HepG2 (cell line): ENCODE measurements around the gene ISG20L2. TPM values are rescaled to one million over a fixed set of nuclear protein-coding genes. Genes with fewer than 3 reads are reported as not detected.
A peak's percentile ranks its signal among the peaks of the same experiment; 100 is the strongest.

Experiments used
- ATAC-seq: fragments of 200-7000 bp; cut with Tn5 transposase; 3 replicates; pipeline ENCODE4 v1.9.1; 2020; ENCODE audit warnings: mild to moderate bottlenecking, moderate library complexity
- BruUV-seq: library from RNA; stranded (reverse); fragments of 400-500 nt; replicated peaks from 2 replicates; lab custom pipeline; 2021; lab: Mats Ljungman, UMichigan
- CTCF ChIA-PET: fragments of 300-600 bp; formaldehyde crosslinking; extraction: SDS; loops from one replicate; lab custom pipeline; 2021; ENCODE audit warnings: low total read pairs, inconsistent platforms, low intra/inter-chr PET ratio; lab: Yijun Ruan, JAX
- POLR2A ChIA-PET: fragments of 350-600 bp; sonication (Branson Sonifier 250); formaldehyde crosslinking; loops from one replicate; lab custom pipeline; 2020; ENCODE audit warnings: antibody characterized with exemption, inconsistent platforms; lab: Yijun Ruan, JAX
- DNase-seq: peaks from one replicate; pipeline ENCODE4 v3.0.0-alpha.2; 2015; ENCODE audit warnings: low spot score
- FAIRE-seq: peaks from 3 replicates; lab custom pipeline; 2011; peaks lifted over from hg19 to GRCh38; lab: Jason Lieb, UNC
- H2AFZ ChIP-seq: one replicate; pipeline ENCODE4 v1.6.1; 2011; ENCODE audit warnings: low read length, inconsistent platforms
- H3K27ac ChIP-seq: fragments of 300-600 bp; 3 replicates; pipeline ENCODE4 v1.8.0; 2011; ENCODE audit warnings: mixed run types, mild to moderate bottlenecking, mixed read lengths, low read length, inconsistent platforms; ENCODE audit not compliant: insufficient read depth; ENCODE audit errors: extremely low read length
- H3K27me3 ChIP-seq, 2 experiments: fragments of 200-600 bp in 1 of 2; 2 replicates in 1 of 2; 3 replicates in 1 of 2; pipeline versions ENCODE4 v1.6.0 to v1.8.0; 2011; ENCODE audit warnings: low read length in 2 of 2, mild to moderate bottlenecking in 2 of 2, moderate library complexity in 2 of 2, inconsistent platforms in 1 of 2; ENCODE audit not compliant: insufficient read depth in 2 of 2, control insufficient read depth in 1 of 2
- H3K36me3 ChIP-seq, 2 experiments: fragments of 200-600 bp in 1 of 2; replicated peaks in 1 of 2; 2 replicates in 1 of 2; 3 replicates in 1 of 2; pipeline versions ENCODE4 v1.5.1 to v1.8.0; 2011; ENCODE audit warnings: low read length in 2 of 2, inconsistent platforms in 1 of 2; ENCODE audit not compliant: insufficient read depth in 2 of 2, control insufficient read depth in 1 of 2
- H3K4me1 ChIP-seq: 2 replicates; pipeline ENCODE4 v1.5.1; 2012; ENCODE audit warnings: low read length, inconsistent platforms; ENCODE audit not compliant: insufficient read depth
- H3K4me2 ChIP-seq: 2 replicates; pipeline ENCODE4 v1.6.0; 2011; ENCODE audit warnings: low read depth, low read length, inconsistent platforms
- H3K4me3 ChIP-seq, 3 experiments: fragments of 200-600 bp in 1 of 3; sonication (generic), shearing (Covaris generic) in 1 of 3; replicated peaks in 1 of 3; 2 replicates each; pipeline ENCODE4 v1.5.1; 2011 to 2016; ENCODE audit warnings: low read length in 3 of 3, inconsistent platforms in 2 of 3, low read depth in 2 of 3, mild to moderate bottlenecking in 2 of 3, control low read depth in 1 of 3, mixed read lengths in 1 of 3; ENCODE audit not compliant: insufficient read depth in 1 of 3
- H3K79me2 ChIP-seq: one replicate; pipeline ENCODE4 v1.6.1; 2011; ENCODE audit warnings: low read length, inconsistent platforms; ENCODE audit not compliant: insufficient read depth
- H3K9ac ChIP-seq: 2 replicates; pipeline ENCODE4 v1.6.0; 2011; ENCODE audit warnings: mild to moderate bottlenecking, low read depth, low read length, inconsistent platforms; ENCODE audit not compliant: insufficient read depth
- H3K9me3 ChIP-seq: 2 replicates; pipeline ENCODE4 v1.5.1; 2012; ENCODE audit warnings: mild to moderate bottlenecking, low read length
- H4K20me1 ChIP-seq: 2 replicates; pipeline ENCODE4 v1.6.0; 2011; ENCODE audit warnings: inconsistent platforms, mild to moderate bottlenecking, low read length, moderate library complexity; ENCODE audit not compliant: insufficient read depth
- GABPA ChIP-seq, 2 experiments: IDR thresholded peaks; 2 replicates each; pipeline ENCODE4 v1.6.1; 2011 to 2016; ENCODE audit warnings: low read depth in 2 of 2, low read length in 1 of 2, missing biosample characterization in 1 of 2, missing genetic modification characterization in 1 of 2
- HBP1 ChIP-seq: IDR thresholded peaks from 2 replicates; pipeline ENCODE4 v1.6.1; 2016; ENCODE audit warnings: low read depth, control low read depth
- PITX1 ChIP-seq: sonication (generic); formaldehyde crosslinking; IDR thresholded peaks from 2 replicates; pipeline ENCODE4 v1.5.1; 2020; ENCODE audit warnings: mild to moderate bottlenecking, missing genetic modification reagents
- SKIL ChIP-seq: sonication (generic); formaldehyde crosslinking; IDR thresholded peaks from 2 replicates; pipeline ENCODE4 v1.8.0; 2022; ENCODE audit warnings: missing genetic modification reagents, mild to moderate bottlenecking, moderate library complexity, borderline replicate concordance
- THAP11 ChIP-seq: IDR thresholded peaks from 2 replicates; pipeline ENCODE4 v1.6.1; 2016; ENCODE audit warnings: missing biosample characterization, missing genetic modification reagents
- THAP9 ChIP-seq: sonication (generic); formaldehyde crosslinking; IDR thresholded peaks from 2 replicates; pipeline ENCODE4; 2020; ENCODE audit warnings: missing genetic modification reagents, mild to moderate bottlenecking, borderline replicate concordance
- TIGD3 ChIP-seq: sonication (generic); formaldehyde crosslinking; IDR thresholded peaks from 2 replicates; pipeline ENCODE4 v1.5.1; 2020; ENCODE audit warnings: mild to moderate bottlenecking, missing genetic modification reagents, borderline replicate concordance
- WGBS: methylation state at CpG from one replicate; pipeline ENCODE4 v1.1.6; 2017; ENCODE audit warnings: low lambda C conversion rate; 5-methylcytosine and 5-hydroxymethylcytosine counted together
- in situ Hi-C: cut with HindIII; loops from 2 replicates; pipeline ENCODE4 v1.10.0; 2017; ENCODE audit warnings: low pct_unique_long_range_greater_than_20kb; ENCODE audit not compliant: extremely low pct_ligation_motif_present
- intact Hi-C: fragments of 100-400 bp; cut with micrococcal nuclease; formaldehyde crosslinking; loops from one replicate; pipeline ENCODE4 v1.10.0; 2022; ENCODE audit not compliant: unreplicated experiment
- polyA plus RNA-seq, 8 experiments: library from polyadenylated mRNA; depleted of rRNA in 3 of 8; stranded (reverse) in 7 of 8; unstranded in 1 of 8; fragments of >200 nt; fragmentation: Illumina TruSeq in 4 of 8; extraction: Trizol in 4 of 8; gene quantifications; 2 replicates each; pipeline versions ENCODE4 v1.2.1 to v1.2.3, GENCODE V29; 2011 to 2016; ENCODE audit warnings: low read depth in 4 of 8, missing spikeins in 1 of 8, mixed read lengths in 1 of 8; ENCODE audit not compliant: insufficient read depth in 1 of 8
- total RNA-seq, 5 experiments: library from RNA; depleted of rRNA; stranded (reverse); fragments of >200 nt; fragmentation: Illumina TruSeq; extraction: Trizol; gene quantifications; 2 replicates each; pipeline ENCODE4 v1.2.3, GENCODE V29; 2016; ENCODE audit warnings: low read depth in 1 of 5

ISG20L2 gene
- total and polyA plus RNA-seq, 2 of the 13 experiments (the other 11 are each of a cell fraction or from before 2014, with no cell fraction given) = 19.8 to 21.3 TPM

- no peaks in the 10 kb centered on the region; a peak in 1 of 5 replicates for H3K27me3 ChIP-seq
- H3K4me3 ChIP-seq = peak overlapping the region; percentile 46 to 100 (median 98); a peak in 5 of 6 replicates
- H3K9ac ChIP-seq = peak overlapping the region; percentile 89
- 20% methylated on average over 18 of the region's 18 CpGs for WGBS
- ChIA-PET CTCF (interaction anchor here (1.1 to 5.7 kb wide), 9 partner anchors 11 to 99 kb away, joined by 3 to 119 read pairs (median 6); partner anchors contain the start of gene CRABP2), POLR2A (interaction anchor here (0.6 to 5.7 kb wide), 11 partner anchors 15 to 134 kb away, joined by 3 to 100 read pairs (median 7); partner anchors contain the start of genes CRABP2, HDGF, INSRR and MRPL24)
- in situ Hi-C loops = loop anchor here (5.0 kb wide), 2 partner anchors 38 to 42 kb away; partner anchors contain the start of gene PRCC
- BruUV-seq = no TSS peak
- DNase-seq (peak; percentile 84), FAIRE-seq (peak; percentile 72), ATAC-seq (peak; percentile 80)
- intact Hi-C loops = loop anchor here (1.0 to 10.0 kb wide), 4 partner anchors 36 to 72 kb away; partner anchors contain the start of gene PRCC
- H4K20me1 ChIP-seq = peaks cover 17% of the 10 kb centered on the region
- H3K36me3 ChIP-seq = peaks cover 15 to 30% of the 10 kb centered on the region in 2 experiments
- H3K9me3 ChIP-seq = no peaks in the 10 kb centered on the region
- H3K4me1 ChIP-seq = peaks cover 49% of the 10 kb centered on the region
- H3K4me2 ChIP-seq = peak overlapping the region; percentile 97
- peaks cover 59% of the 10 kb centered on the region for H3K79me2 ChIP-seq
- H2AFZ ChIP-seq = no peak overlapping the region
- no peak overlapping the region for H3K27ac ChIP-seq
- TF ChIP-seq GABPA (IDR thresholded peaks at IDR 0.05; ENCODE audit: low read depth, low read length) = 0 out of 2 replicates have a peak, but pooled peaks have one; percentile 30
- TF ChIP-seq GABPA (CRISPR knock-in tag; IDR thresholded peaks at IDR 0.05; ENCODE audit: low read depth) = peak; percentile 75
- no peak for TF ChIP-seq HBP1 (CRISPR knock-in tag)
- peak; percentile 39; the same call in 1 of the 2 replicates for TF ChIP-seq PITX1 (CRISPR knock-in tag)
- TF ChIP-seq THAP11 = peak; percentile 82
- TF ChIP-seq TIGD3 (CRISPR knock-in tag) = peak; percentile 52; the same call in 1 of the 2 replicates
- 0 out of 2 replicates have a peak, but pooled peaks have one; percentile 18 for TF ChIP-seq THAP9
- no peak for TF ChIP-seq SKIL (CRISPR knock-in tag)
These were observed 2.8 kb downstream of the ISG20L2 start for GRCh38 chr1:156725683-156726280.
